Prostate gland (tissue), 2 donors: ENCODE measurements around the gene KRT39. TPM values are rescaled to one million over a fixed set of nuclear protein-coding genes. Genes with fewer than 3 reads are reported as not detected.

Experiments
- DNase-seq: peaks from one replicate; pipeline ENCODE4 v3.0.0-alpha.2; 2019; ENCODE audit warnings: low spot score
- H3K27ac ChIP-seq, 2 donors: fragments of 200-600 bp; sonication (generic); 2 replicates each; pipeline ENCODE4 v1.5.1; 2017 to 2019
- H3K27me3 ChIP-seq: fragments of 200-600 bp; sonication (generic); replicated peaks from 2 replicates; pipeline ENCODE4 v1.5.1; 2019; ENCODE audit not compliant: insufficient read depth
- H3K36me3 ChIP-seq, 2 donors: fragments of 200-600 bp; sonication (generic); 1 replicate in 1 of 2; 2 replicates in 1 of 2; pipeline versions ENCODE4 v1.5.1 to v1.8.1; 2017 to 2019
- H3K4me1 ChIP-seq: fragments of 200-600 bp; sonication (generic); replicated peaks from 2 replicates; pipeline ENCODE4 v1.5.1; 2019
- H3K4me3 ChIP-seq, 2 donors: fragments of 200-600 bp; sonication (generic); 2 replicates each; pipeline ENCODE4 v1.5.1; 2017 to 2019
- H3K9me3 ChIP-seq: fragments of 200-600 bp; sonication (generic); 2 replicates; pipeline ENCODE4 v1.5.1; 2017
- POLR2A ChIP-seq: fragments of 450-650 bp; IDR thresholded peaks from one replicate; pipeline ENCODE4 v1.6.1; 2016; ENCODE audit warnings: antibody characterized with exemption, mild to moderate bottlenecking
- POLR2AphosphoS5 ChIP-seq: sonication (generic); formaldehyde crosslinking; IDR thresholded peaks from one replicate; pipeline ENCODE4 v1.6.1; 2017; ENCODE audit warnings: antibody characterized with exemption
- WGBS: methylation state at CpG from one replicate; pipeline ENCODE4 v1.1.5; 2018; 5-methylcytosine and 5-hydroxymethylcytosine counted together
- intact Hi-C: fragments of 100-400 bp; cut with DNase I; formaldehyde crosslinking; loops from one replicate; pipeline ENCODE4 v1.14.2; 2022
- total RNA-seq, 2 donors: library from RNA; depleted of rRNA; stranded (reverse); fragments of >200 nt; gene quantifications; one replicate each; pipeline ENCODE4 v1.1.0, GENCODE V29; 2016
- TF ChIP-seq, protein P1 (sequence below), 4 experiments: fragments of 200-600 bp in 2 of 4; fragments of 450-650 bp in 2 of 4; sonication (generic) in 2 of 4; IDR thresholded peaks; 1 replicate in 3 of 4; 2 replicates in 1 of 4; pipeline ENCODE4 v1.5.1; 2016 to 2019; ENCODE audit warnings: antibody characterized with exemption in 4 of 4, mild to moderate bottlenecking in 2 of 4, moderate library complexity in 2 of 4

The KRT39 gene
- total RNA-seq: not detected

DNA sequence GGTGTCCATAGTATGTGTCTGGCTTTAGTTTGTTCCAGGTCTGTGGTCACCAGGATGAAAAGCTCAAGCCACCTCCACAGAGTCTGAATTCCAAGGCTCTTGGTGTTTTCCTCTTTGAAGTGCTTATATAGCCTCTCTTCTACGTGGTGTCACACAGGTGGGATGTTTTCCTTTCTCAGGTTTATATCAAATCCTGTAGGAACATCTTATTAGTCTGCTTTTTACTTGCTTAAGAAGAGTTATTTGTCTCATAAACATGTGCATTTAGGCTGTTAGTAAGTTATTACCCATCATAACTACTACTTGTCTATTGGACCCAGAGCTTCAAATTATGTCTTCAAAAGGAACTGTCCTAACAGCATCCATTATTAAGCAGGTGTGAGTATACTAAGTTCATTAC lies at the start of gene KRT39:
KRT39 (minus strand) TSS at position 101 of the 400 bp plus-strand sequence; CDS start at position 9, 92 bp downstream.
- no peaks in the 10 kb centered on the region for H3K36me3 ChIP-seq
- intact Hi-C loops: no loop called here
- DNase-seq: no peak
- no peaks in the 10 kb centered on the region for H3K27me3 ChIP-seq
- no peaks in the 10 kb centered on the region for H3K9me3 ChIP-seq
- no peak within 1 kb of the TSS for H3K27ac ChIP-seq
- H3K4me1 ChIP-seq: no peaks in the 10 kb centered on the region
- no peak within 1 kb of the TSS for H3K4me3 ChIP-seq
- WGBS: 72% methylated on average over 1 of the region's 1 CpG
- no peak for TF ChIP-seq POLR2A
- TF ChIP-seq POLR2AphosphoS5: no peak

DNA sequence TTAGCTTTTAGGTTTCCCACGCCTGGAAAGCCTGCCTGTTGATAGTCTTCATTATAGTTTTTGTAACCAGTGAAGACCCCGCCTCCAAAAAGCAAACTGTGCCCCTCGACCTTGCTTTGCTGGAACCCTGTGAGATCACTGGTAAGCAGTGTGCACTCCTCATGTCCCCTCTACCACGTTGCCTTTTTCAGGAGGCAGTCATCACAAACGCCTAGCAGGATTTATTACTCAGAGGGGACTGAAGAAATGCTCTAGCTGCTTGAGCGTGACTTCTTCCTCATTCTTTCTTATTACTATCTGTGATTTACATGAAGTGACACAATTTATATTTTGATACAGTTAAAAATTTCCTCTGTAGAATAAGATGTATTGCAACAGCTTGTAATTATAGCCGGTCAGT lies 48.7 kb upstream of the KRT39 start:
- no peaks in the 10 kb centered on the region for H3K4me1 ChIP-seq
- no peak for TF ChIP-seq POLR2AphosphoS5
- no peak for TF ChIP-seq POLR2A
- TF ChIP-seq, protein P1, sequence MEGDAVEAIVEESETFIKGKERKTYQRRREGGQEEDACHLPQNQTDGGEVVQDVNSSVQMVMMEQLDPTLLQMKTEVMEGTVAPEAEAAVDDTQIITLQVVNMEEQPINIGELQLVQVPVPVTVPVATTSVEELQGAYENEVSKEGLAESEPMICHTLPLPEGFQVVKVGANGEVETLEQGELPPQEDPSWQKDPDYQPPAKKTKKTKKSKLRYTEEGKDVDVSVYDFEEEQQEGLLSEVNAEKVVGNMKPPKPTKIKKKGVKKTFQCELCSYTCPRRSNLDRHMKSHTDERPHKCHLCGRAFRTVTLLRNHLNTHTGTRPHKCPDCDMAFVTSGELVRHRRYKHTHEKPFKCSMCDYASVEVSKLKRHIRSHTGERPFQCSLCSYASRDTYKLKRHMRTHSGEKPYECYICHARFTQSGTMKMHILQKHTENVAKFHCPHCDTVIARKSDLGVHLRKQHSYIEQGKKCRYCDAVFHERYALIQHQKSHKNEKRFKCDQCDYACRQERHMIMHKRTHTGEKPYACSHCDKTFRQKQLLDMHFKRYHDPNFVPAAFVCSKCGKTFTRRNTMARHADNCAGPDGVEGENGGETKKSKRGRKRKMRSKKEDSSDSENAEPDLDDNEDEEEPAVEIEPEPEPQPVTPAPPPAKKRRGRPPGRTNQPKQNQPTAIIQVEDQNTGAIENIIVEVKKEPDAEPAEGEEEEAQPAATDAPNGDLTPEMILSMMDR (IDR thresholded peaks at IDR 0.05): no peak
- H3K27ac ChIP-seq: no peak overlapping the region
- no peaks in the 10 kb centered on the region for H3K36me3 ChIP-seq
- intact Hi-C loops: no loop called here
- 77% methylated on average over 7 of the region's 7 CpGs for WGBS
- no peak for DNase-seq
- H3K27me3 ChIP-seq: no peaks in the 10 kb centered on the region
- H3K4me3 ChIP-seq: no peak overlapping the region
- H3K9me3 ChIP-seq: no peaks in the 10 kb centered on the region

DNA sequence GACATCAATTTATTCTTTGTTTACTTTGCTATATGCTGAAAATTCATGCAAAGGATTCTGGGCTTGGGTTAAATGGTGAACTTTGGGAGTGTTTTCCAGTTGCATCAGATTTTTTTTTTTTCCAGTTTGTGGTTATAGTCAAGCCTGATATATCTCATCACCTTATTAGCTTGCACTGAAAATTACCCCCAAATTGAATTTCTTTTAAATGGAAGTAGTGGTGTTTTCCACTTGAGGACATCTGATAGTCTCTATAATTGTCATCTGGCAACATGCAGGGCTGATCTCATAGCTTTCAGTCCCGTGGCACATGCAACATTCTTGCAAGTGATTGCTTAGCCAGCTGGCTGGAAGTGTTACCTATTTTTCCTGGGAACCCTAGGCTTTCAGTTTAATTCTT lies 46.9 kb upstream of the KRT39 start:
- TF ChIP-seq POLR2A (no peak), POLR2AphosphoS5 (no peak)
- TF ChIP-seq, protein P1 (IDR thresholded peaks at IDR 0.05): no peak
- no peaks in the 10 kb centered on the region for H3K36me3 ChIP-seq
- no peak for DNase-seq
- intact Hi-C loops: no loop called here
- no peak overlapping the region for H3K27ac ChIP-seq
- H3K4me3 ChIP-seq: no peak overlapping the region
- H3K9me3 ChIP-seq: no peaks in the 10 kb centered on the region
- WGBS: 17% methylated on average over 1 of the region's 1 CpG
- no peaks in the 10 kb centered on the region for H3K27me3 ChIP-seq
- H3K4me1 ChIP-seq: no peaks in the 10 kb centered on the region

DNA sequence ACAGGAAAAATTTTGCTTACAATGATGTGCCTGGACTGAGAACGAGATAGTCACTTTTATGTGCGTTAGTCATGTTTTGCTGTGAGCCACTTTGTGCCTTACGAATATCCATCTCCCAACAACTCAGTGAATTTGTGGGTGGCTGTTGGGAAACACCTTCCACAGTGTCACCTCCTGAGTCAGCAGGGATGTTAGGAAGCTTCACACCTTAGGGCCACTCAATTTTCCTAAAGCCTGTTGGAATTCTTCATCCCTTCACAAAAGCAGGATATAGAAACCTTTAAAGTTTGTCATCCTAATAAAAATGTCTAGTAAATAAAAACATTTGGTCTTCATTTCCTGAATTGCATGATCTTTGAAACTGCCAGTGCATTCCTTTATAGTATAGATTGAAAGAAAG lies 46.4 kb upstream of the KRT39 start:
- 80% methylated on average over 3 of the region's 3 CpGs for WGBS
- Histone ChIP-seq H3K36me3 (no peaks in the 10 kb centered on the region), H3K9me3 (no peaks in the 10 kb centered on the region), H3K4me3 (no peak overlapping the region), H3K4me1 (no peaks in the 10 kb centered on the region), H3K27ac (no peak overlapping the region), H3K27me3 (no peaks in the 10 kb centered on the region)
- intact Hi-C loops: no loop called here
- TF ChIP-seq POLR2AphosphoS5 (no peak), POLR2A (no peak)
- TF ChIP-seq, protein P1 (IDR thresholded peaks at IDR 0.05): no peak
- DNase-seq: no peak

DNA sequence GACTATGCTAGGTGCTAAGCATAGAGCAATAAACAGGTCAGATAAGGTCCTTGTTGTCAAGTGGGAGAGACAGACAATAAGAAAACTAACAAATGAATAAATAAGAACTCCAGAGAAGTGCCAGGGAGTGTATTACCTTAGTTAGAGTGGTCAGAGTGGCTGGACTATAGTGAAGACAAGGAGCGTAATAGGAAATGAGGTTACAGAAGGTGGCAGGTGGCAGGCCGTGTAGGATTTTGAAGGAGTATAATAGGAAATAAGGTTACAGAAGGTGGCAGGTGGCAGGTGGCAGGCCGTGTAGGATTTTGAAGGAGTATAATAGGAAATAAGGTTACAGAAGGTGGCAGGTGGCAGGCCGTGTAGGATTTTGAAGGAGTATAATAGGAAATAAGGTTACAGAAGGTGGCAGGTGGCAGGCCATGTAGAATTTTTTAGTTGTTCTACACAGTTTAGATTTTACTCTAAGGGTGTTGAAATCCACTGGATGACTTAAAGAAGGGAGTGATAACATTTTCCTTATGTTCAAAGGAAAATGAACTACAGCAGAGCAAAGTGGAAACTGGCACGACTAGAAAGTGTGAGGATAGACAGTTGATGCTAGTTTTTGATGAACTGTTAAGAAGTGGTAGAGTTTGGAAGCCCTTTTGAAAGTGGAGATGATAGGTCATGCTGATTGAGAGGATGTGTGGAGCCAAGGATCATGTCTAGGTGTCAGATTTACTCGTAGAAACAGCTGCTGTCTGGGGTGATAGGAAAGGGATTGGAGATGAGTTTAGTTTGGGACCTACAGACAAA lies 45.8 kb upstream of the KRT39 start:
- Histone ChIP-seq H3K27me3 (no peaks in the 10 kb centered on the region), H3K4me1 (no peaks in the 10 kb centered on the region), H3K27ac (no peak overlapping the region), H3K36me3 (no peaks in the 10 kb centered on the region), H3K4me3 (no peak overlapping the region), H3K9me3 (no peaks in the 10 kb centered on the region)
- WGBS: 82% methylated on average over 6 of the region's 6 CpGs
- intact Hi-C loops: no loop called here
- no peak for TF ChIP-seq POLR2A
- TF ChIP-seq, protein P1 (IDR thresholded peaks at IDR 0.05): no peak
- no peak for TF ChIP-seq POLR2AphosphoS5
- DNase-seq: no peak
